ENCODE results near the gene PDE6G.

DNA sequence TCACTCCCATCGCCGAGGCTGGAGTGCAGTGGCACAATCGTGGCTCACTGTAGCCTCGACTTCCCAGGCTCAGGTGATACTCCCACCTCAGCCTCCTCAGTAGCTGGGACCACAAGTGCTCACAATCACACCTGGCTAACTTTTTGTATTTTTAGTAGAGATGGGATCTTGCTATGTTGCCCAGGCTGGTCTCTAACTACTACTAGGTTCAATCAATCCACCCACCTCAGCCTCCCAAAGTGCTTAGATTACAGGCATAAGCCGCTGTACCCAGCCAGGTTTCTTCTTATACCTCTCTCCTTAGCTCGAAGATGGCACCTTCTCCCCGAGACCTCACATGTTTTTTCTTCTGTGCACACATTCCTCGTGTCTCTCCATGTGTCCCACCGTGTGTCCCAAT lies 16.3 kb downstream of the PDE6G start:
- TF ChIP-seq ZBTB17 (tag by site-specific recombination; IDR thresholded peaks at IDR 0.05) (no peak), CTCF (tag by site-specific recombination; IDR thresholded peaks at IDR 0.05) (no peak), PATZ1 (tag by site-specific recombination; IDR thresholded peaks at IDR 0.05) (no peak), BCL11A (tag by site-specific recombination; IDR thresholded peaks at IDR 0.05; ENCODE audit: low read depth) (no peak), KLF1 (tag by site-specific recombination; IDR thresholded peaks at IDR 0.05) (no peak)
